Body of pancreas (tissue), 4 donors: ENCODE measurements around the gene ZC3HAV1.

ENCODE experiments used
- CTCF ChIP-seq, 7 experiments: fragments of 450-650 bp in 4 of 7; fragments of 200-600 bp in 3 of 7; sonication (generic) in 3 of 7; IDR thresholded peaks; one replicate each; pipeline ENCODE4 v1.5.1; 2016 to 2019; ENCODE audit warnings: antibody characterized with exemption in 7 of 7
- POLR2A ChIP-seq, 3 donors: fragments of 450-650 bp; IDR thresholded peaks; one replicate each; pipeline ENCODE4 v1.6.1; 2016; ENCODE audit warnings: antibody characterized with exemption in 3 of 3, mild to moderate bottlenecking in 2 of 3

GRCh38 chr7:138999414-138999813, 110.1 kb downstream of the ZC3HAV1 start:
- TF ChIP-seq CTCF (IDR thresholded peaks at IDR 0.05) (no peak), POLR2A (IDR thresholded peaks at IDR 0.05) (no peak)
